HepG2 (cell line): ENCODE results near the gene TMEM38A. TPM values are rescaled to one million over a fixed set of nuclear protein-coding genes. Genes with fewer than 3 reads are reported as not detected.

ENCODE experiments used
- ATF4 ChIP-seq, 2 experiments: fragments of 450-650 bp in 1 of 2; sonication (generic) in 1 of 2; formaldehyde crosslinking; IDR thresholded peaks; 2 replicates each; pipeline versions ENCODE4 v1.5.0 to v1.8.0; 2020 to 2022; ENCODE audit warnings: mild to moderate bottlenecking in 1 of 2, missing genetic modification reagents in 1 of 2
- BHLHE40 ChIP-seq: IDR thresholded peaks from 2 replicates; pipeline ENCODE4 v1.6.1; 2011; ENCODE audit warnings: low read length, improper control_type of control experiment
- DPF2 ChIP-seq: sonication (generic); formaldehyde crosslinking; IDR thresholded peaks from 2 replicates; pipeline ENCODE4 v1.4.0; 2020; ENCODE audit warnings: mild to moderate bottlenecking, low read depth, missing genetic modification reagents, borderline replicate concordance
- EP300 ChIP-seq, 3 experiments: sonication (generic) in 1 of 3; formaldehyde crosslinking in 1 of 3; IDR thresholded peaks; 2 replicates each; pipeline versions ENCODE4 v1.5.1 to v1.6.1; 2011 to 2020; ENCODE audit warnings: low read depth in 2 of 3, low read length in 2 of 3, borderline replicate concordance in 1 of 3, improper control_type of control experiment in 1 of 3, mild to moderate bottlenecking in 1 of 3, missing genetic modification reagents in 1 of 3, moderate library complexity in 1 of 3
- NFE2 ChIP-seq: sonication (generic); formaldehyde crosslinking; IDR thresholded peaks from 2 replicates; pipeline ENCODE4 v1.4.0; 2020; ENCODE audit warnings: missing genetic modification reagents
- RFX3 ChIP-seq: IDR thresholded peaks from 2 replicates; pipeline ENCODE4 v1.6.1; 2016; ENCODE audit warnings: missing biosample characterization, missing genetic modification reagents
- SAFB2 ChIP-seq: sonication (generic); formaldehyde crosslinking; IDR thresholded peaks from 2 replicates; pipeline ENCODE4 v1.5.1; 2020; ENCODE audit warnings: missing genetic modification reagents, low read depth, mild to moderate bottlenecking, borderline replicate concordance
- STAT6 ChIP-seq: sonication (generic); formaldehyde crosslinking; IDR thresholded peaks from 2 replicates; pipeline ENCODE4 v1.4.0; 2020; ENCODE audit warnings: missing genetic modification reagents, mild to moderate bottlenecking, borderline replicate concordance
- ZBTB4 ChIP-seq: sonication (generic); formaldehyde crosslinking; IDR thresholded peaks from 2 replicates; pipeline ENCODE4 v1.4.0; 2020; ENCODE audit warnings: missing genetic modification reagents, mild to moderate bottlenecking, borderline replicate concordance
- ZNF275 ChIP-seq: sonication (generic); formaldehyde crosslinking; IDR thresholded peaks from 2 replicates; pipeline ENCODE4 v1.8.0; 2022; ENCODE audit warnings: missing genetic modification reagents, mild to moderate bottlenecking, inconsistent platforms, borderline replicate concordance
- ZNF609 ChIP-seq: sonication (generic); formaldehyde crosslinking; IDR thresholded peaks from 2 replicates; pipeline ENCODE4 v1.4.0; 2020; ENCODE audit warnings: mild to moderate bottlenecking, missing genetic modification reagents, borderline replicate concordance
- ZNF83 ChIP-seq: sonication (generic); formaldehyde crosslinking; IDR thresholded peaks from 2 replicates; pipeline ENCODE4 v1.4.0; 2020; ENCODE audit warnings: missing genetic modification reagents, mild to moderate bottlenecking, borderline replicate concordance
- polyA plus RNA-seq, 8 experiments: library from polyadenylated mRNA; depleted of rRNA in 3 of 8; stranded (reverse) in 7 of 8; unstranded in 1 of 8; fragments of >200 nt; fragmentation: Illumina TruSeq in 4 of 8; extraction: Trizol in 4 of 8; gene quantifications; 2 replicates each; pipeline versions ENCODE4 v1.2.1 to v1.2.3, GENCODE V29; 2011 to 2016; ENCODE audit warnings: low read depth in 4 of 8, missing spikeins in 1 of 8, mixed read lengths in 1 of 8; ENCODE audit not compliant: insufficient read depth in 1 of 8
- total RNA-seq, 5 experiments: library from RNA; depleted of rRNA; stranded (reverse); fragments of >200 nt; fragmentation: Illumina TruSeq; extraction: Trizol; gene quantifications; 2 replicates each; pipeline ENCODE4 v1.2.3, GENCODE V29; 2016; ENCODE audit warnings: low read depth in 1 of 5

Gene TMEM38A
- total and polyA plus RNA-seq, 2 of the 13 experiments (the other 11 are each of a cell fraction or from before 2014, with no cell fraction given), result 4.8 to 6.8 TPM

GRCh38 chr19:16659832-16660708 is 869 bp upstream of the TMEM38A start, which contains the start of gene SMIM7 (continued):
- TF ChIP-seq SAFB2, result no peak; the same call in 1 of the 2 replicates
- no peak for TF ChIP-seq RFX3 (CRISPR knock-in tag)
- TF ChIP-seq BHLHE40, result peak; percentile 97
- TF ChIP-seq ZNF83 (CRISPR knock-in tag), result no peak
- TF ChIP-seq ATF4 (CRISPR knock-in tag; IDR thresholded peaks at IDR 0.05), result no peak
- TF ChIP-seq ZBTB4 (CRISPR knock-in tag), result 0 out of 2 replicates have a peak, but pooled peaks have one; percentile 7
- no peak for TF ChIP-seq DPF2 (CRISPR knock-in tag)
- TF ChIP-seq ZNF609, result peak; percentile 61; the same call in 1 of the 2 replicates
- TF ChIP-seq ZNF275 (CRISPR knock-in tag), result no peak; the same call in 1 of the 2 replicates
- TF ChIP-seq EP300 (IDR thresholded peaks at IDR 0.05; ENCODE audit: low read depth in 2 of 2, low read length in 2 of 2), result no peak
- no peak for TF ChIP-seq EP300 (CRISPR knock-in tag; IDR thresholded peaks at IDR 0.05; ENCODE audit: borderline replicate concordance)
- peak; percentile 67; the same call in 1 of the 2 replicates for TF ChIP-seq STAT6
- no peak for TF ChIP-seq NFE2 (CRISPR knock-in tag)
